Keratinocyte (primary cell): ENCODE measurements around the gene ARHGAP22. TPM values are rescaled to one million over a fixed set of nuclear protein-coding genes. Genes with fewer than 3 reads are reported as not detected.

Experiments
- DNase-seq: peaks from one replicate; pipeline ENCODE4 v3.0.0-alpha.2; 2011; ENCODE audit warnings: low read depth, missing footprints, low spot score
- FAIRE-seq: peaks from 2 replicates; lab custom pipeline; 2011; peaks lifted over from hg19 to GRCh38; lab: Jason Lieb, UNC
- H2AFZ ChIP-seq: 2 replicates; pipeline ENCODE4 v1.6.0; 2012; ENCODE audit warnings: low read length, control low read depth, inconsistent platforms; ENCODE audit not compliant: control insufficient read depth
- H3K27ac ChIP-seq: 2 replicates; pipeline ENCODE4 v1.5.1; 2011; ENCODE audit warnings: low read length; ENCODE audit not compliant: control insufficient read depth, insufficient read depth
- H3K27me3 ChIP-seq: 3 replicates; pipeline ENCODE4 v1.6.0; 2011; ENCODE audit warnings: low read length; ENCODE audit not compliant: control insufficient read depth, insufficient read depth; ENCODE audit errors: extremely low read depth
- H3K36me3 ChIP-seq, 2 experiments: 2 replicates in 1 of 2; 3 replicates in 1 of 2; pipeline ENCODE4 v1.5.1; 2011; ENCODE audit warnings: low read length in 2 of 2, mild to moderate bottlenecking in 1 of 2; ENCODE audit not compliant: control insufficient read depth in 2 of 2, insufficient read depth in 2 of 2; ENCODE audit errors: extremely low read depth in 1 of 2
- H3K4me1 ChIP-seq: 3 replicates; pipeline ENCODE4 v1.5.1; 2011; ENCODE audit warnings: low read length; ENCODE audit not compliant: control insufficient read depth, insufficient read depth; ENCODE audit errors: extremely low read depth
- H3K4me2 ChIP-seq: 3 replicates; pipeline ENCODE4 v1.6.0; 2011; ENCODE audit warnings: low read depth, low read length; ENCODE audit not compliant: control insufficient read depth, insufficient read depth; ENCODE audit errors: extremely low read depth
- H3K4me3 ChIP-seq, 3 experiments: fragments of 200-600 bp in 1 of 3; sonication (generic) in 1 of 3; 2 replicates in 2 of 3; 3 replicates in 1 of 3; pipeline ENCODE4 v1.5.1; 2011 to 2016; ENCODE audit warnings: low read length in 3 of 3, mild to moderate bottlenecking in 3 of 3, control low read depth in 2 of 3, inconsistent platforms in 1 of 3, low read depth in 1 of 3, mixed read lengths in 1 of 3, mixed run types in 1 of 3, moderate library complexity in 1 of 3; ENCODE audit not compliant: control insufficient read depth in 2 of 3, insufficient read depth in 2 of 3; ENCODE audit errors: extremely low read depth in 1 of 3
- H3K79me2 ChIP-seq: 2 replicates; pipeline ENCODE4 v1.6.0; 2012; ENCODE audit warnings: low read length; ENCODE audit not compliant: control insufficient read depth, insufficient read depth
- H3K9ac ChIP-seq: 3 replicates; pipeline ENCODE4 v1.6.0; 2011; ENCODE audit warnings: low read length; ENCODE audit not compliant: control insufficient read depth, insufficient read depth; ENCODE audit errors: extremely low read depth
- H3K9me1 ChIP-seq: 3 replicates; pipeline ENCODE4 v1.6.0; 2011; ENCODE audit warnings: low read length; ENCODE audit not compliant: control insufficient read depth, insufficient read depth; ENCODE audit errors: extremely low read depth
- H3K9me3 ChIP-seq: 2 replicates; pipeline ENCODE4 v1.5.1; 2012; ENCODE audit warnings: low read depth, low read length; ENCODE audit not compliant: control insufficient read depth
- H4K20me1 ChIP-seq: 3 replicates; pipeline ENCODE4 v1.6.0; 2011; ENCODE audit warnings: low read length; ENCODE audit not compliant: control insufficient read depth, insufficient read depth; ENCODE audit errors: extremely low read depth
- EZH2 ChIP-seq: IDR thresholded peaks from one replicate; pipeline ENCODE4 v1.6.1; 2012; ENCODE audit warnings: inconsistent platforms, mild to moderate bottlenecking, low read length, moderate library complexity
- dilution Hi-C: fragments of 300-500 bp; cut with MboI; formaldehyde crosslinking; loops from one replicate; pipeline ENCODE4 v1.7.0; 2020; ENCODE audit warnings: low sequenced_read_pairs; ENCODE audit not compliant: extremely low pct_ligation_motif_present
- polyA plus RNA-seq, 5 experiments: library from polyadenylated mRNA; depleted of rRNA in 3 of 5; stranded (reverse) in 3 of 5; stranded (forward) in 1 of 5; unstranded in 1 of 5; fragments of >200 nt; gene quantifications; 1 replicate in 1 of 5; 2 replicates in 3 of 5; 3 replicates in 1 of 5; pipeline versions ENCODE4 v1.2.1 to v1.2.3, GENCODE V29; 2011 to 2012; ENCODE audit warnings: missing spikeins in 2 of 5, low read depth in 1 of 5, low replicate concordance in 1 of 5
- TF ChIP-seq, protein P1 (sequence below), 3 experiments: IDR thresholded peaks in 1 of 3; conservative IDR thresholded peaks in 1 of 3; optimal IDR thresholded peaks in 1 of 3; 2 replicates in 2 of 3; 3 replicates in 1 of 3; pipeline versions ENCODE3 to v1.5.1; 2011; ENCODE audit warnings: low read length in 3 of 3, mild to moderate bottlenecking in 3 of 3, moderate library complexity in 2 of 3, control low read depth in 1 of 3, inconsistent platforms in 1 of 3; ENCODE audit not compliant: insufficient read depth in 2 of 3; ENCODE audit errors: extremely low read depth in 1 of 3

The ARHGAP22 gene
- polyA plus RNA-seq, 1 donor (not counting 4 experiments of a cell fraction or from before 2014, with no cell fraction given) = 4.9 TPM

DNA sequence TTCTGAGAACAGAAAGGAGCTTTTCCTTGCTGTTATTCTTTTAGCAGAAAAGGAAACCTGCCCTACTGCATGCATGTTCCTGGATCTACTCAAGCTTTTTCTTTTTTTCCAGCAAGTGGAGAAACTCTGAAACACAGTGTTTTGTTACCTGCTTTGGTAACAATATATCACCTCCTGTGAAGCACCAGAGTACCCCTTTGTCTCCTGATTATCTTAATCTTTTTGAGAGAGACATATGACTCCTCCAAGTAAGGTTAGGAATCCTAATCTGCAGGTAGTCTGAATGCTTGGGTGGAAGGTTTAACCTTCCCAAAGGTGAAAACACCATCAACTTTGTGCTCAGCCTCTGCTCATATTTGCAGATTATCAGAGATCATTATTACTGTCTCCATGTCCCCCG lies 205.3 kb downstream of the ARHGAP22 start:
- Histone ChIP-seq H3K27me3 (no peaks in the 10 kb centered on the region), H3K9me3 (no peaks in the 10 kb centered on the region), H4K20me1 (no peaks in the 10 kb centered on the region), H3K4me3 (no peak overlapping the region), H3K36me3 (no peaks in the 10 kb centered on the region), H3K79me2 (no peaks in the 10 kb centered on the region), H3K9ac (no peak overlapping the region), H3K4me1 (peaks cover 21% of the 10 kb centered on the region), H3K9me1 (no peaks in the 10 kb centered on the region), H3K27ac (no peak overlapping the region), H2AFZ (no peak overlapping the region), H3K4me2 (peak overlapping the region; percentile 42)
- DNase-seq (no peak), FAIRE-seq (peak; percentile 9)
- TF ChIP-seq, protein P1, sequence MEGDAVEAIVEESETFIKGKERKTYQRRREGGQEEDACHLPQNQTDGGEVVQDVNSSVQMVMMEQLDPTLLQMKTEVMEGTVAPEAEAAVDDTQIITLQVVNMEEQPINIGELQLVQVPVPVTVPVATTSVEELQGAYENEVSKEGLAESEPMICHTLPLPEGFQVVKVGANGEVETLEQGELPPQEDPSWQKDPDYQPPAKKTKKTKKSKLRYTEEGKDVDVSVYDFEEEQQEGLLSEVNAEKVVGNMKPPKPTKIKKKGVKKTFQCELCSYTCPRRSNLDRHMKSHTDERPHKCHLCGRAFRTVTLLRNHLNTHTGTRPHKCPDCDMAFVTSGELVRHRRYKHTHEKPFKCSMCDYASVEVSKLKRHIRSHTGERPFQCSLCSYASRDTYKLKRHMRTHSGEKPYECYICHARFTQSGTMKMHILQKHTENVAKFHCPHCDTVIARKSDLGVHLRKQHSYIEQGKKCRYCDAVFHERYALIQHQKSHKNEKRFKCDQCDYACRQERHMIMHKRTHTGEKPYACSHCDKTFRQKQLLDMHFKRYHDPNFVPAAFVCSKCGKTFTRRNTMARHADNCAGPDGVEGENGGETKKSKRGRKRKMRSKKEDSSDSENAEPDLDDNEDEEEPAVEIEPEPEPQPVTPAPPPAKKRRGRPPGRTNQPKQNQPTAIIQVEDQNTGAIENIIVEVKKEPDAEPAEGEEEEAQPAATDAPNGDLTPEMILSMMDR (optimal IDR thresholded peaks at IDR 0.05 in 1 of 3, IDR thresholded peaks at IDR 0.05 in 1 of 3, conservative IDR thresholded peaks at IDR 0.05 in 1 of 3; ENCODE audit: extremely low read depth in 1 of 3, insufficient read depth in 2 of 3, low read length in 3 of 3) = no peak
- no peak for TF ChIP-seq EZH2
- dilution Hi-C loops = no loop called here

DNA sequence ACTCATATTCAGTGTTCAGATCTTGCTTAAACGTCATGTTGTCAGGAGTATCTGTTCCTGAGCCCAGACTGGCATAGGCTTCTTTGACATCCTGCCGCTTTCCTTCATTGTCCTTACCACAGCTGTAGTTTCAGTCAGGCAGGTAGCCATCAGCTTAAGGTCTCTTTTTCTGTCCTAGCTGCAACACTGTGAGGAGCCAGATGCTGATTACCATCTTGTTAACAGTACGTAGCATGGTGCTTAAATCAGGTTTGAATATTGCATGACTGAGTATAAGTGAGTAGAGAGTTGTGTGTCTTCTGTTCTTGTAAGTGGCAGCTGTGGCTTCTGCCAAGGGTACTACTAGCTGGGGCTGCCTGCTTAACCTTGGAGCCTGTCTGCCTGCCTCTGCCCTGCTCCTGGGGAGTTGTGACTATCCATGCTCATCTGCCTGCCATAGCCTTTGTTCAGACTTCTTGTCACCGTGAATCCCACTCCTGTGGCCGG lies 205.8 kb downstream of the ARHGAP22 start:
- Histone ChIP-seq H3K4me3 (no peak overlapping the region), H3K27me3 (no peaks in the 10 kb centered on the region), H3K79me2 (no peaks in the 10 kb centered on the region), H3K9me3 (no peaks in the 10 kb centered on the region), H4K20me1 (no peaks in the 10 kb centered on the region), H2AFZ (no peak overlapping the region), H3K4me1 (peaks cover 21% of the 10 kb centered on the region), H3K36me3 (no peaks in the 10 kb centered on the region), H3K4me2 (no peak overlapping the region), H3K27ac (no peak overlapping the region), H3K9me1 (no peaks in the 10 kb centered on the region), H3K9ac (no peak overlapping the region)
- dilution Hi-C loops = no loop called here
- FAIRE-seq (peak; percentile 29), DNase-seq (no peak)
- no peak for TF ChIP-seq EZH2
- TF ChIP-seq, protein P1 (optimal IDR thresholded peaks at IDR 0.05 in 1 of 3, IDR thresholded peaks at IDR 0.05 in 1 of 3, conservative IDR thresholded peaks at IDR 0.05 in 1 of 3; ENCODE audit: extremely low read depth in 1 of 3, insufficient read depth in 2 of 3, low read length in 3 of 3) = no peak
